Stimulated activated CD8-positive, alpha-beta memory T cell treated with anti-CD3 and anti-CD28 coated beads, Interleukin-7, amount 100 ng/mL, for 48 hours (primary cell): Measurements from ENCODE around the gene WDR91.
"Not testable (repeated sequence)": the region's sequence is repeated elsewhere in the genome, so short reads cannot be mapped to it uniquely, and the experiment has no call there.

Source experiments
- DNase-seq, 2 donors: peaks; one replicate each; pipeline ENCODE4 v3.0.0-alpha.2; 2020; ENCODE audit warnings: low read depth in 1 of 2; ENCODE audit errors: extremely low read depth in 1 of 2

The WDR91 gene

GRCh38 chr7:135234095-135234494 is 22.8 kb upstream of the WDR91 start:
- DNase-seq = not testable (repeated sequence)

- DNase-seq = no peak
Measured at GRCh38 chr7:135233570-135233969, 22.2 kb upstream of the WDR91 start, which contains the start of gene STRA8. Gene STRA8 (plus strand): TSS chr7:135233838. CDS start chr7:135240525, 6,687 bp downstream.

DNA sequence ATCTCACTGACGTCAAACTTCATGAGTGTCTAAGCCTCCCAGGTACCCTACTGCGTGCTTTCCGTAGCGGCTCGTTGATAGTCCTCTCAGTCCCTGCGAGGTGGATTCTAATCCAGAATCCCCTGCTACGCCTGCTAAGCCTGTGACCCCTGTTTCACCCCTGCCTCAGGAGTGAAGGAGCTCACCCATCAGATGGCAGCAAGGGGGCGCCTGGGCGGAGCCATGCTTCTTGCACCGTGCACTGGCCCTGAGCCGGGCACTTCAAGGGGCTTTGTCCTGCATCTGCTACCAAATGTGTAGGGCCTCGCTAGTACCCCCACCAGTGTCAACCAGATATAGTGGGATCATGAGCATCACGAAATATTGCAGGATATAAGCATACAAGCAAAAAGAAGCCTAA is 21.4 kb upstream of the WDR91 start:
- DNase-seq = no peak

GRCh38 chr7:135232087-135232486 is 20.8 kb upstream of the WDR91 start:
- no peak for DNase-seq

DNA sequence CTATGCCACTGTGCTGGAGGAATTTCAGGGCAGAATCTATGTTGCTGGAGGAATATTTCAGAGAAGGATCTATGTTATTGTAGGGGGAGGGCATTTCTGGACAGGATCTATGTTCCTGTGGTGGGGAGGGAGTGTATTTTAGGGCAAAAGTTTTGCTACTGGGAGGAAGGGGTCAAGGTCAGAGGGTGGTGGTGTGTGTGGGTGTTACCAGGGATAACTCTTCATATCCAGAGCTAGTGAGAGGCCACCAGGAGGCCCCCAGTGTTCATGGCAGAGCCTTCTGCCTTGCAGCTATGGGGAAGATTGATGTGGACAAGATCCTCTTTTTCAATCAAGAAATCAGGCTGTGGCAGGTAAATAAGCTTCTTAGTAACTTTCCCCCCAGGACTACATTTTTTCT is 20.4 kb upstream of the WDR91 start:
- no peak for DNase-seq

DNA sequence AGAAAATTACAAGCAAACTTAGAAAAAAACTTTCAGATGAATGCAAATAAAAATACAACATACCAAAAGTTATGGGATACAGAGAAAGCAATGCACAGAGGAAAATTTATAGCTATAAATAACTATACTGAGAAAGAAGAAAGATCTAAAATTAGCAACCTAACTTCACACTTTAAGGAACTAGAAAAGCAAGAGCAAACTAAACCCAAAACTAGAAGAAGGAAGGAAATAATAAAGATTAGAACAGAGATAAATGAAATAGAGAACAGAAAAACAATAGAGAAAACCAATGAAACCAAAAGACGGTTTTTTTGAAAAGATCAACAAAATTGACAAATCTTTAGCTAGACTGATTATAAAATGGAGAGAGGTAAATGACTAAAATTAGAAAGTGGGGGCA is 12.7 kb upstream of the WDR91 start:
- no peak for DNase-seq

DNA sequence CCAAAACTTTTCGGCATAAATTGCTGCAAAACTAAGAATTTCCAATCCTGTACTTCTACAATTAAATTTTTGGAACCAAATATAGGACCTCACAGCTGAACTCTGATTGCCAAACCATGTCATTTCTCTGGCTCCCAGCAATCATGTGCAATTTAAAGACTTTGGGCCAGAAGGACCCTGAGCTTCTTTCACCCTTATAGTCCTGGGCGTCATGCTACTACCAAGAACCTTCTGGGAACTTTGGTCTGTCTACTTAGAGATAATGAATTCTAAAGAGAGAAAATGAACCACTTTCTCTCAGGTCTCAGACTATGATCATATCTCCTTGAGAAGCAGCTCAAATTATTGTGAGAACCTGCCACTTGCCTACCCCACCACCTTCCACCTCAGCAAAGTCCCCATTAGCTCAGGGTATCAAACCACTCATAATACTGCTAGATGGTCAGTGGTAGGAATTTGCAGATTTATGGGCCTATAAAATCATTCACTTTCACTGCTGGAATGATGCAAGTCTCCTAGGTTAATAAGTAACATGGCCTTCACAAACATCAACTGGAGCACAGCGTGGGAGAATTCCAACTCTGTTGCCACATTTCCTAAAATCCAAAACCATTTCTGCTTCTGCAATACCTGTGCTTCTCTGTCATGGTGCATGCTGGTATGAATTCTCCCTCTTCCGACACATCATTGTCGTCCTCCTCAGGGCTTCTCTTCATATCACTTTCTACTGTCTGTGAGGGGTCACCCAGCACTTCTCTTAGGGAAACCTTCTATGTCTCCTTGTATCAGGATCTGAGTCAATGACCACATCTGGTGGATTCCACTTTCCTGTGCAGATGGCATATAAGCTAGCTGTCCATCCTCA is 6.6 kb upstream of the WDR91 start:
- no peak for DNase-seq

- DNase-seq = no peak
Measured at GRCh38 chr7:135215698-135216097, 4.4 kb upstream of the WDR91 start.

DNA sequence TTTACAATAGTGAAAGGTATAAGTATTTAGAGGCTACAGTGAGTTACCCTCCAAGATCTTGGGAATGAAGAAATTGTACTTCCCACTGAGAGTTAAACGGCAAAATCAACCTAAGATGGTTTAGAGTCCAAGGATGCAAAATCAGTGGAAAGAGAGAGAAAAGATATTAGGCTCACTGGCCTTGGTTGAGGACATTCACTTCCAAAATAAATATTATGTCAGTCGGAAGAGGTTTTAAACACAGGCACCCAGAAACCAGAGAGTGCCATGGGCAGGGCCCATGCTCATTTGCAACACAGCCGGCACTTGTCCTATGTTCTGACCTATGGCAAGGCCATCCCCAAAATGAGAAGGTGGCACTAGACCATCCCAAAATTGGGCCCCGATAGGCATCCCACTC is 3.9 kb upstream of the WDR91 start:
- DNase-seq = no peak

- no peak for DNase-seq
Measured at GRCh38 chr7:135213831-135214230, 2.5 kb upstream of the WDR91 start.

DNA sequence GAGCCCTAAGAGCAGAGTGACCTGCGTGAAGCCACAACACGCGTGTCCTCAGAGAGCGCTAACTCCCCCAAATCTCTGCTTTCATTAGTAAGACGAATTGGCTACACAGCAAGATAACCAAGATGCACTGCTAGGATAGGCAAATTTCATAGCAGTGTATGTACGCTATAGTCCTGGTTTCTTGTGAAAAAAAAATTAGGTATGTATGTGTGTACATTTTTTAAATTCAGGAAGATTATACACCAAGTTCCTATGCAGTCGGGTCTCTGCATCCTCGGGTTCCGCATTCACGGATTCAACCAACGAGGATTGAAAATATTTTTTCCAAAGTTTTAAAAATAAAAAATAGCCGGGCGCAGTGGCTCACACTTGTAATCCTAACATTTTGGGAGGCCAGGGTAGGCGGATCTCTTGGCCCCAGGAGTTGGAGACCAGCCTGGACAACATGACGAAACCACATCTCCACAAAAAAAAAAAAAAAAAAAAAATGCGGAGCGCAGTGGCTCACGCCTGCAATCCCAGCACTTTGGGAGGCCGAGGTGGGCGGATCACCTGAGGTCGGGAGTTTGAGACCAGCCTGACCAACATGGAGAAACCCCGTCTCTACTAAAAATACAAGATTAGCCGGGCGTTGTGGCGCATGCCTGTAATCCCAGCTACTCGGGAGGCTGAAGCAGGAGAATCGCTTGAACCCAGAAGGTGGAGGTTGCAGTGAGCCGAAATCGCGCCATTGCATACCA is 790 bp upstream of the WDR91 start:
- not testable (repeated sequence) for DNase-seq

DNA sequence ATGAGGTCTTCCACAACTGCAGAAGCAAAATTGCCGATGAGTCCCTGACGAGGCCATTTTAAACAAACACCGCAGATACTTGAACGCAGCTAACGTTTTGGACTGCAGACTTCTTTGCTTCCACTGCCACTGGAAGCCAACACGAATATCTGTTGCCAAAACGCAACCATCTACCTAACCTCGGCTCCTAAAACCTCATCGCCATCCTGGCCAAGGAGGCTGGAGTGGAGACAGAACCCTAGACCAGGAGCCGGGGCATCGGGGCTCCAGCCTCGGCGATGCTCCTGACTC is 493 bp downstream of the WDR91 start:
- DNase-seq = no peak

DNA sequence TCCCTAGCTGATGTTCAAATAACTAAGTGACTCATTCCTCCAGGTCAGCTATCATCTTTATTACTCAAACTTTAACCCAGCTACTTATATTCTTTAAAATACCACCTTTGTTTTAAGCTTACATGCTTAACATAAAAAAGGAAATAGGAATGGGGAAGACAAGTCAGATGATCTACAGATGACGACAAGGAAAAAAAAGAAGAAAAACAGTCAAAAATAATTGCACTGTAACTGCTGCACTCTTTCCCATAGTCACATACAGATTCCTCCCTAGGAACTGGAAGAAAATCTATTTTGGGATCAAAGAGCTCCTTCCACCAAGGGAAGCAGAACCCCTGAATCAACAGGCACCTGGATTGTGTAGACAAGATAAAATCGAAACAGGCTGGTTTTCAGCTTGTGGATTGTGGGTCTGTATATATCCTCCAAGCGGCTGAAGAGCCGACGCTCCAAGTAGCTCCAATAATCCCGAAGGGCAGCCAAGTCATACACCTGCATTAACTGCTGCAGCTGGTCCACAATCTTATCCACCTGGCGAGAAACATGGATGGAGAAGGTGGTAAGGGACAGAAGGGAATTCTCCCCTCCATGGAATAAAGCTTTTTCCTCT is 2.0 kb downstream of the WDR91 start:
- no peak for DNase-seq

- no peak for DNase-seq
Measured at GRCh38 chr7:135208102-135208793, 3.1 kb downstream of the WDR91 start.

DNA sequence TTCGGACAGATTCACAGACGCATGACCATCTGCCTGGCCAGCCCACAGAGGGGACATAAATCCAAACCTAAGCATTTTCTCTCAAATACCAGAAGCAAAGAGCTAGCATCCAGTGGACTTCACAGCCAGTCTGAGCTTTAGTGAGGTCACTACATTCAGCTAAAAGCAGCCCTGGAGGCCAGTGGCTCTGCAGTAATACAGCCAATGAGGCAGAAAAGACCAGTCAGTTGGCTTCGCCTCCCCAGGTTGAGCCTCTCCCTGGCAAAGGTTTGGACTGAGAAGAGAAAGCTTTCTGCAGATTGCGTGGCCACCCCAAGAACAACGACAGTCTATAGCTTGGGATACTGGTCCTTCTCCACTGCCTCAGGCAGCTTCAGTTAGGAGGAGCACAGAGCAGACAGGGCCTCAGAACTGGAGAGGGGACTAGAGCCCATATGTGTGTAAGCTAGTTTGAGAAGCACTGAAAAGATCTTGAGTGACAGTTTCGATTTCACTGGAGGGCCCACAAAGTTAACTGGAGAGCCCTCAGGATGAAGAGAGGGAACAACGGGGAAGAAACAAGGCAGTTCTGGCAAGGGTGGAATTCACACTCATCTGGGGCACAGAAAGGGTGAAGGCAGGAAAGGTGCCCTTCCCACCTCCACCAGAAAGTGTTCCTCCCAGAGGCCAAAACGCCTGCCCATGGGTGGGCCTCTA is 3.8 kb downstream of the WDR91 start:
- DNase-seq = no peak

DNA sequence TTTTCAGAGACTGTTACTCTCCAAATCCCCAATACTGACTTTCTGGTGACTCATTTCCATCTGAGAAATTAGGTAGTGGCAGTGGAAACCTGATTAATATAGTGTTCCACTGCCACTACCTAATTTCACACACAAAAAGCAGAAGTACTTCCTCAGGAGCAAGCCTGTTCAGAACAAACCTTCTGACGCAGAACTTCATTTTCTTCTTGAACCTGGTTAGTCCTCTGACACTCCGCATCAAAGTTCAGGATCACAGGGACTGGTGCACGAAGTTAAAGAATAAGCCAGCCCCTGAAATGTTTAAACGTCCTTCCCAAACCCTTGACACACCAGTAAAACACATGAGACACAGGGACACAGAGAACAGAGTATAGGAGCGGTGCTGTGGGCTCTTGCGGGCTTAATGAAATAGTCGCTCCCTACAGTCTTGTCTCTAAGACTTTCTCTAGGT is 4.4 kb downstream of the WDR91 start:
- no peak for DNase-seq

GRCh38 chr7:135205850-135206249 is 5.5 kb downstream of the WDR91 start:
- DNase-seq = no peak

GRCh38 chr7:135204876-135205275 is 6.5 kb downstream of the WDR91 start:
- DNase-seq = no peak

- no peak for DNase-seq
Measured at GRCh38 chr7:135204341-135204749, 7.0 kb downstream of the WDR91 start.

- DNase-seq = no peak
Measured at GRCh38 chr7:135201350-135201749, 10.0 kb downstream of the WDR91 start.
